CD4-positive, alpha-beta T cell treated with Interleukin-17A for 1 hour (primary cell): ENCODE data around the gene URI1.
"Not testable (repeated sequence)": the region's sequence is repeated elsewhere in the genome, so short reads cannot be mapped to it uniquely, and the experiment has no call there.

Source experiments
- DNase-seq: peaks from one replicate; pipeline ENCODE4 v3.0.0-alpha.2; 2020

URI1 gene

DNA sequence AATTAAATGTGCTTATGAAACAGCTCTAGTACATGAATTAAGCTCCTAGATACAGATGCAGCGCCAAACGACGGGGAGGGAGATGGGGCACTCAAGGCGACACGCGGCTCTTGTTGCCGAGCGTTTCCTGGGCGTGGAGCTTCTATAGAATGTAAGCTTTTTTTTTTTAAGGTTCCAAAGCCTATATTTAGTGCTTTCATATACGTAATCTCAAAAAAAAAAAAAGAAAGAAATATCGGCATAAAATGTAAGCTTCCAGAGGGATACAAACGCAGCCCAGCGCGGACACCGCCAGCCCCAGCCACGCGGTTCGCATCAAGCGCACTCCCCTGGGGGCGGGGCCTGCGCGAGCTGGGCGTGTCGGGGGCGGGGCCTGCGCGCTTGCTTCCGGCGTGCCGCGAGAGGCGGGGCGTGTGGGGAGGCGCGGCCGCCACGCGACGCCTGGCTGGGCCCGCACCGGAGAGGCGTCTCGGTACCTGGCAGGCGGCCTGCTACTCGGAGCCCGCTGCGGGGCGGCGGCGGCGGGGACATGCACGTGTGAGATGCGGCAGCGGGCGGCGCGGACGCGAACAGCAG is at the start of gene URI1:
TSS of gene URI1 (plus strand) at position 412 of the 576 bp plus-strand sequence. CDS start 309 bp downstream, outside the sequence.
- peak; percentile 92 for DNase-seq

DNA sequence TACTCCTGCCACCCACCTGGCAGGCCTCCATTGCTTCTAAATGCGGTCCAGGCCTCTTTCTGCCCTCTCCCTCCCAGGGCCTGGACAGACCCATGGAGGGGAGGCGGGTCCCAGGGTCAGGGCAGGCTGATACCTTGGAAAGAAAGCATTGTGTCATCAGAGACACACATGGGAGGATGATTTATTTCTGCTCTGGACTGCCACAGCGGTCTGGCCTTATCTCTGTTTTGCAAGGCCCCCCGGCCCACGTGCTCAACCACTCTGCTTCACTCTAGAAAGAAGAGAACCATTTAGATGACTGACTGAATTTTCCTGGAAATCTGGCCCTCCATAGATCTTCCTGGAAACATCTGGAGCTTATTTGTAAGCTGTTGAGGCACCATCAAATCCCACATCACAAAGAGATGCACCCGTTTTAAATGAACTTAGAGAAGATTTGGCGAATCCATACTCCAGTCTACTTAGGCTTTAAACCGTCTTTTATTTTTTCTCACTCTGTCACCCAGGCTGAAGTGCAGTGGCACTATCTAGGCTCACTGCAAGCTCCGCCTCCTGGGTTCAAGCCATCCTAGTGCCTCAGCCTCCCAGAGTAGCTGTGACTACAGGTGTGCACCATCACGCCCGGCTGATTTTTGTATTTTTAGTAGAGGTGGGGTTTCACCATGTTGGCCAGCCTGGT is 48.3 kb upstream of the URI1 start:
- DNase-seq = no peak

DNA sequence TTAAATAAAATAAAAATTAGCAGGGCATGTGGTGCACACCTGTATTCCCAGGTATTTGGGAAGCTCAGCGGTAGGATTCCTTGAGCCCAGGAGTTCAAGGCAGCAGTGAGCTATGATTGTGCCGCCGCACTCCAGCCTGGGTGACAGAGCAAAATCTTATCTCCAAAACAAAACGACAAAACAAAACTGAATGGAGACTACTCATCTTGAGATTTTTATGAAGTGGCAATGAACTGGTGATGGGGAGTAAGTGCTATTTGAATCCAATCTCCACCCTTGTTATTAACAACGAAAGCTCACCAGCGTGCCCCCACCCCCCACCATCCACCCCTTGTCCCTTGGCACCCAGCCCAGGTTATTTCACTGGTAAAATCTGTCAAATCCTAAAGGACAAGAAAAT is 45.2 kb upstream of the URI1 start:
- no peak for DNase-seq

- no peak for DNase-seq
Measured at GRCh38 chr19:29897466-29897865, 44.6 kb upstream of the URI1 start.

DNA sequence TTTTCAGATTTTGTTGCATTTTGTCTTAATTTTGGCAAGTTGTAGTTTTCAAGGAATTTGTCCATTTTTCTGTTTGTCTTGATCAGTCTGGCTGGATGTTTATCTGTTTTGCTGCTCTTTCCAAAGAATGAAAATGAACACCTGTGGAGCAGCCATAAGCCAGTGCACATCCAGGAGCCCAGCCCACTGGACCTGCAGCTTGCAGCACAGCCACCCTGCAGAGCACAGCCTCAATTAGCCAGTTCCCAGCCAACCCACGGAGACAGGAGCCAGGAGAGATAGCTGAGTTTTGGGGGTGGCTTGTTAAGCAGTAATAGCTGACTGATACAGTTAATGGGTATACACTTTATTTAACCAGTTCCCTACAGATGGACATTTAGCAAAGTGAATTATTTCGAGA is 38.0 kb upstream of the URI1 start:
- DNase-seq = no peak

GRCh38 chr19:29908963-29909944 is 32.8 kb upstream of the URI1 start:
- no peak for DNase-seq

GRCh38 chr19:29914933-29915332 is 27.1 kb upstream of the URI1 start:
- no peak for DNase-seq

- DNase-seq = not testable (repeated sequence)
Measured at GRCh38 chr19:29915832-29916231, 26.2 kb upstream of the URI1 start.

- no peak for DNase-seq
Measured at GRCh38 chr19:29917911-29918310, 24.1 kb upstream of the URI1 start.

DNA sequence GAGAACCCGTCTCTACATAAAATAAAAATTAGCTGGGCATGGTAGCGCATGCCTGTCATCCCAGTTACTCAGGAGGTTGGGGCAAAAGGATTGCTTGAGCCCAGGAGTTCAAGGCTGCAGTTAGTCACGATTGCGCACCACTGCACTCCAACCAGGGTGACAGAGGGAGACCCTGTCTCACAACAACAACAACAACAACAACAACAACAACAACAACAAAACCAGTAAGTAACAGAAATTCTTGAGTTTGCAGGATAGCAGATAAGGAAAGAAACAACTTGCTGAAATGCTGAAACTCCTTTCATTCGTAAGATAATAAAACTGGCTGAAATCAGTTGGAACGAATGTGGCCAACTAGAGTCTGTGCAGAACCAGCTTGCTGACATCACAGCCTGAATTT is 23.1 kb upstream of the URI1 start:
- no peak for DNase-seq

DNA sequence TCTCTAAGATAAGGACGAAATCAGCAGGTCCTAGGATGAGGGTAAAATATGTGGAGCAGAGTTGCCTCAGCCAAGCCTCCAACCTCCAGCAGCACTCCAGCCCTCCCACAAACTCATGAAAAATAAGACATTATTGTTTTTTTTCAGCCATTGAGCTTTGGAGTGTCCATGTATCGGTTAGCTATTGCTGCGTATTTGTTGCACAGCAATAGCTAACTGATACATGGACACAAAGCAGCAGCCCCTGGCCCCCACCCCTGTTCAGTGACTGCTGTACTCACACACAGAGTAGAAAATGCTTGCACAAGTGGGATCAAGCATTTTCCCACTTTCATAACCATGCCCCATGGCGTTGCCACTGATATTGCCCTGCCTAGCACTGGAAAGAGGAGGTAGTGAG is 19.1 kb upstream of the URI1 start:
- DNase-seq = no peak

GRCh38 chr19:29923653-29924052 is 18.4 kb upstream of the URI1 start:
- DNase-seq = no peak

DNA sequence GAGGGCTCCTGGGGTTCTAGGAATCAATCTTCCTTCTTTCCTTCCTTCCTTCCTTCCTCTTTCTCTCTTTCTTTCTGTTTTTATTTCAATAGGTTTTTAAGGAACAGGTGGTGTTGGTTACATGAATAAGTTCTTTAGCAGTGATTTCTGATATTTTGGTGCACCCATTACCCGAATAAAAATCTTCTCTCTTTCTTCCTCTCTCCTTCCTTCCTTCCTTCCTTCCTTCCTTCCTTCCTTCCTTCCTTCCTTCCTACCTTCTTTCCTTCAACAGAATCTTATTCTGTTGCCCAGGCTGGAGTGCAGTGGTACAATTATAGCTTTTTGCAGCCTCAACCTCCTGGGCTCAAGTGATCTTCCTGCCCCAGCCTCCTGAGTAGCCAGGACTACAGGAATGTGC is 16.0 kb upstream of the URI1 start:
- DNase-seq = no peak

GRCh38 chr19:29926801-29927200 is 15.2 kb upstream of the URI1 start:
- no peak for DNase-seq

GRCh38 chr19:29927944-29928625 is 14.0 kb upstream of the URI1 start:
- DNase-seq = no peak

GRCh38 chr19:29928831-29929230 is 13.2 kb upstream of the URI1 start:
- DNase-seq = no peak

DNA sequence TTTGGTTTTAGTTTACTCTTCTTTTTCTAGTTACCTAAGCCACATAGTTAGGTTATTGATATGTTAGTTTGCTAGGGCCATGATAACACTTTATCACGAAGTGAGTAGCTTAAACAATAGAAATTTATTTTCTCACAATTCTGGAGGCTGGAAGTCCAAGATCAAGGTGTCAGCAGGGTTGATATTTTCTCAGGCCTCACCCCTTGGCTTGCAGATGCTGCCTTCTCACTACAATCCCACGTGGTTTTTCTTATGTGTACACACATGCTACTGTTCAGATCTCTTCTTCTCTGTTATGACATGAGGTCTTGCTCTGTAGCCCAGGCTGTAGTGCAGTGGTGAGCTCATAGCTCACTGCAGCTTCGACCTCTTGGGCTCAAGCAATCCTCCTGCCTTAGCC is 7.8 kb upstream of the URI1 start:
- no peak for DNase-seq

- no peak for DNase-seq
Measured at GRCh38 chr19:29934781-29935180, 7.3 kb upstream of the URI1 start.

GRCh38 chr19:29936409-29936808 is 5.6 kb upstream of the URI1 start:
- DNase-seq = no peak

GRCh38 chr19:29939628-29940027 is 2.4 kb upstream of the URI1 start:
- DNase-seq = no peak

GRCh38 chr19:29940971-29941585 is 961 bp upstream of the URI1 start:
- no peak for DNase-seq

DNA sequence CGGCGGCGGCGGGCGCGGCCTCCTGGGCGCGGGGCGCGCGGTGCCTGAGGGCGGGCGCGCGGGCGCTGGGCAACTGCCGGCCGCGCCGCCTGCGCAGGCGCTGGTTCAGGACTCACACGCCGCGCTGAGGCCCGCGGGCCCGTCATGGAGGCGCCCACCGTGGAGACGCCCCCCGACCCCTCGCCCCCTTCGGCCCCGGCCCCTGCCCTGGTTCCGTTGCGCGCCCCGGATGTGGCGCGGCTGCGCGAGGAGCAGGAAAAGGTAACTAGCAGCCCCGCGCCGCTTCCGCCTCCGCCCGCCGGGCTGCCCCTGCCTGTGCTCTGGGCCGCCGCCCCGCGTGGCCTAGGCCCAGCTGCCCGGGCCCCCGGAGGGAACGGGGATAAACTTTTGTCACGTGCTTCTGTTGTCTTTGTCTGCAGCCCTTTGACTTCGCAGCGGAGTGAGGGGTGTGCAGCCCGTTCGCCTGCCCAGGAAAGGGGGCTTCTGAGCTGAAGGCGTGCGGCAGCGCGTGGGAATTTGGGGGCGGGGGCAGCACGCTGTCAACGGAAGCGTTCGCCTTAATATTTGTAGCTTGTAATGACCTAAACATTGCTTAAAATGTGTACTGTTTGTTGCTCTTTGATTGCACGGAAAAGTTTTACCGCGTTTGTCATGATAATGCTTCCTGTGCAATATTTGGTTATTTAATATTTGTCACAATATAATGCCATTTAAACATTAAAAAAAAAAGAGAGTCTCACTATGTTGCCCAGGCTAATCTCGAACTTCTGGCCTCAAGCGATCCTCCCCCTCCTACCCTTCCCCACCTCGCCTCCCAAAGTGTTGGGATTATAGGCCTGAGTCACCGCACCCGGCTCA is 594 bp downstream of the URI1 start:
- DNase-seq = peak; percentile 71
